Urothelium cell line (cell line): Measurements from ENCODE around the gene GPR153.
A peak's percentile ranks its signal among the peaks of the same experiment; 100 is the strongest.

ENCODE experiments used
- DNase-seq: peaks from one replicate; pipeline ENCODE4 v3.0.0; 2011; ENCODE audit warnings: low spot score, mixed read lengths
- FAIRE-seq: peaks from 2 replicates; lab custom pipeline; 2011; peaks lifted over from hg19 to GRCh38; lab: Jason Lieb, UNC

The GPR153 gene

GRCh38 chr1:6251233-6251632, 9.7 kb downstream of the GPR153 start:
- no peak for FAIRE-seq
- DNase-seq = no peak

GRCh38 chr1:6249739-6250689, 10.9 kb downstream of the GPR153 start:
- no peak for DNase-seq
- FAIRE-seq = no peak

- FAIRE-seq (no peak), DNase-seq (no peak)
Measured at GRCh38 chr1:6248932-6249738, 11.8 kb downstream of the GPR153 start.

- no peak for DNase-seq
- no peak for FAIRE-seq
Measured at GRCh38 chr1:6248161-6248776, 12.6 kb downstream of the GPR153 start.

GRCh38 chr1:6247651-6248050, 13.2 kb downstream of the GPR153 start:
- DNase-seq (no peak), FAIRE-seq (no peak)

GRCh38 chr1:6246497-6247467, 14.1 kb downstream of the GPR153 start:
- no peak for FAIRE-seq
- DNase-seq = peak; percentile 80

- FAIRE-seq (no peak), DNase-seq (peak; percentile 50)
Measured at GRCh38 chr1:6245869-6246496, 14.9 kb downstream of the GPR153 start.

- FAIRE-seq = no peak
- DNase-seq = peak; percentile 84
Measured at GRCh38 chr1:6245086-6245868, 15.6 kb downstream of the GPR153 start.

GRCh38 chr1:6244401-6245049, 16.4 kb downstream of the GPR153 start:
- FAIRE-seq = no peak
- DNase-seq = no peak

- FAIRE-seq = no peak
- no peak for DNase-seq
Measured at GRCh38 chr1:6243993-6244392, 16.9 kb downstream of the GPR153 start, which contains the start of gene HES3. Gene HES3 (plus strand): TSS chr1:6244179. CDS start chr1:6244366, 187 bp downstream.

GRCh38 chr1:6243053-6243834, 17.7 kb downstream of the GPR153 start:
- DNase-seq = no peak
- FAIRE-seq = no peak

- no peak for FAIRE-seq
- DNase-seq = no peak
Measured at GRCh38 chr1:6241887-6242740, 18.8 kb downstream of the GPR153 start.

GRCh38 chr1:6241107-6241886, 19.6 kb downstream of the GPR153 start:
- DNase-seq = no peak

GRCh38 chr1:6239950-6240768, 20.7 kb downstream of the GPR153 start:
- DNase-seq (no peak), FAIRE-seq (no peak)

More at GRCh38 chr1:6241107-6241886, 19.6 kb downstream of the GPR153 start:
- no peak for FAIRE-seq

- FAIRE-seq (no peak), DNase-seq (no peak)
Measured at GRCh38 chr1:6239213-6239752, 21.6 kb downstream of the GPR153 start.
